H1 (cell line): ENCODE data around the gene PPEF2. TPM values are rescaled to one million over a fixed set of nuclear protein-coding genes. Genes with fewer than 3 reads are reported as not detected.

Experiments
- CTCF ChIA-PET: fragments of 300-600 bp; sonication (Branson Sonifier 250); formaldehyde crosslinking; loops from one replicate; lab custom pipeline; 2021; ENCODE audit not compliant: partially characterized antibody; lab: Charles Lee
- POLR2A ChIA-PET: fragments of 300-600 bp; sonication (Branson Sonifier 250); formaldehyde crosslinking; loops from one replicate; lab custom pipeline; 2021; ENCODE audit warnings: inconsistent platforms; ENCODE audit not compliant: partially characterized antibody; lab: Charles Lee
- DNase-seq, 2 experiments: peaks; one replicate each; pipeline versions ENCODE4 v3.0.0 to v3.0.0-alpha.2; 2010 to 2022; ENCODE audit warnings: low spot score in 2 of 2, low read depth in 1 of 2, mixed read lengths in 1 of 2
- FAIRE-seq: peaks from 2 replicates; lab custom pipeline; 2011; peaks lifted over from hg19 to GRCh38; lab: Jason Lieb, UNC
- H2AFZ ChIP-seq: 2 replicates; pipeline ENCODE4 v1.8.1; 2012; ENCODE audit warnings: low read length, inconsistent platforms
- H2AK5ac ChIP-seq: 2 replicates; pipeline ENCODE4 v1.6.1; 2013; ENCODE audit warnings: low read depth, low read length
- H2BK120ac ChIP-seq: replicated peaks from 2 replicates; pipeline ENCODE3; 2013; ENCODE audit warnings: low read depth, low read length, inconsistent platforms
- H2BK12ac ChIP-seq: 2 replicates; pipeline ENCODE4 v1.6.1; 2013; ENCODE audit warnings: low read depth, low read length
- H2BK15ac ChIP-seq: 2 replicates; pipeline ENCODE4 v1.6.1; 2013; ENCODE audit warnings: low read length
- H2BK20ac ChIP-seq: 2 replicates; pipeline ENCODE4 v1.6.1; 2013; ENCODE audit warnings: low read length
- H2BK5ac ChIP-seq: 2 replicates; pipeline ENCODE4 v1.6.1; 2013; ENCODE audit warnings: low read depth, low read length
- H3K14ac ChIP-seq: 2 replicates; pipeline ENCODE4 v1.6.1; 2013; ENCODE audit warnings: inconsistent platforms; ENCODE audit not compliant: insufficient read length
- H3K18ac ChIP-seq: 2 replicates; pipeline ENCODE4 v1.6.1; 2013; ENCODE audit warnings: low read length; ENCODE audit errors: extremely low read depth
- H3K23ac ChIP-seq: 2 replicates; pipeline ENCODE4 v1.6.1; 2013; ENCODE audit warnings: inconsistent platforms; ENCODE audit not compliant: insufficient read length
- H3K23me2 ChIP-seq: 2 replicates; pipeline ENCODE4 v1.6.1; 2013; ENCODE audit warnings: low read depth, low read length
- H3K27ac ChIP-seq: 2 replicates; pipeline ENCODE4 v1.6.1; 2011; ENCODE audit warnings: low read depth, low read length, inconsistent platforms
- H3K27me3 ChIP-seq, 4 experiments: replicated peaks in 1 of 4; 1 replicate in 1 of 4; 2 replicates in 3 of 4; pipeline versions ENCODE4 v1.6.1 to v1.8.1; 2011 to 2013; ENCODE audit warnings: low read length in 3 of 4, mild to moderate bottlenecking in 3 of 4, inconsistent platforms in 2 of 4, mixed read lengths in 2 of 4, moderate library complexity in 1 of 4; ENCODE audit not compliant: control insufficient read depth in 3 of 4, insufficient read depth in 3 of 4; ENCODE audit errors: extremely low read depth in 1 of 4
- H3K36me3 ChIP-seq, 4 experiments: 2 replicates each; pipeline versions ENCODE4 v1.6.1 to v1.8.1; 2011 to 2013; ENCODE audit warnings: mild to moderate bottlenecking in 4 of 4, low read length in 3 of 4, moderate library complexity in 2 of 4, control low read depth in 1 of 4, inconsistent platforms in 1 of 4; ENCODE audit not compliant: insufficient read depth in 4 of 4, control insufficient read depth in 2 of 4
- H3K4ac ChIP-seq: replicated peaks from 2 replicates; pipeline ENCODE3; 2013; ENCODE audit warnings: low read length, low read depth, mixed read lengths, inconsistent platforms; ENCODE audit not compliant: insufficient read length
- H3K4me1 ChIP-seq, 4 experiments: replicated peaks in 1 of 4; 1 replicate in 1 of 4; 2 replicates in 3 of 4; pipeline versions ENCODE4 v1.6.1 to v1.8.1; 2011 to 2013; ENCODE audit warnings: low read length in 3 of 4, inconsistent platforms in 2 of 4, mixed read lengths in 1 of 4; ENCODE audit not compliant: insufficient read depth in 4 of 4, control insufficient read depth in 3 of 4
- H3K4me2 ChIP-seq, 2 experiments: 2 replicates each; pipeline versions ENCODE4 v1.6.1 to v1.8.1; 2011 to 2013; ENCODE audit warnings: low read depth in 2 of 2, low read length in 2 of 2, control low read depth in 1 of 2, inconsistent platforms in 1 of 2, mild to moderate bottlenecking in 1 of 2; ENCODE audit not compliant: insufficient read depth in 1 of 2
- H3K4me3 ChIP-seq, 4 experiments: fragments of 200-600, 300-600 bp in 1 of 4; sonication (generic), shearing (Covaris generic), sonication (Bioruptor Twin) in 1 of 4; 2 replicates each; pipeline versions ENCODE4 v1.5.1 to v1.8.1; 2011 to 2016; ENCODE audit warnings: low read length in 4 of 4, low read depth in 3 of 4, control low read depth in 2 of 4, inconsistent platforms in 2 of 4, mild to moderate bottlenecking in 2 of 4, mixed read lengths in 1 of 4, moderate library complexity in 1 of 4; ENCODE audit not compliant: insufficient read depth in 2 of 4; ENCODE audit errors: extremely low read depth in 1 of 4
- H3K56ac ChIP-seq: replicated peaks from 2 replicates; pipeline ENCODE3; 2013; ENCODE audit warnings: low read depth, mild to moderate bottlenecking, mixed read lengths, low read length, inconsistent platforms; ENCODE audit not compliant: insufficient read length
- H3K79me1 ChIP-seq: 2 replicates; pipeline ENCODE4 v1.6.1; 2013; ENCODE audit warnings: low read depth, low read length, control low read depth
- H3K79me2 ChIP-seq, 2 experiments: 2 replicates each; pipeline versions ENCODE4 v1.6.1 to v1.8.1; 2012 to 2013; ENCODE audit warnings: low read length in 2 of 2, mild to moderate bottlenecking in 2 of 2, inconsistent platforms in 1 of 2; ENCODE audit not compliant: insufficient read depth in 2 of 2, control insufficient read depth in 1 of 2
- H3K9ac ChIP-seq, 4 experiments: replicated peaks in 1 of 4; 1 replicate in 1 of 4; 2 replicates in 3 of 4; pipeline versions ENCODE4 v1.6.1 to v1.8.1; 2011 to 2013; ENCODE audit warnings: low read depth in 3 of 4, low read length in 3 of 4, control low read depth in 2 of 4, mild to moderate bottlenecking in 2 of 4, moderate library complexity in 2 of 4, inconsistent platforms in 1 of 4; ENCODE audit errors: extremely low read depth in 1 of 4
- H3K9me3 ChIP-seq, 2 experiments: 2 replicates each; pipeline versions ENCODE4 v1.6.1 to v1.8.1; 2012 to 2013; ENCODE audit warnings: mild to moderate bottlenecking in 2 of 2, moderate library complexity in 2 of 2, control low read depth in 1 of 2, inconsistent platforms in 1 of 2, low read depth in 1 of 2, low read length in 1 of 2, mixed read lengths in 1 of 2; ENCODE audit not compliant: insufficient read depth in 2 of 2
- H4K20me1 ChIP-seq, 2 experiments: replicated peaks in 1 of 2; 2 replicates each; pipeline versions ENCODE3 to v1.8.1; 2011 to 2013; ENCODE audit warnings: inconsistent platforms in 2 of 2, low read length in 2 of 2, mild to moderate bottlenecking in 1 of 2; ENCODE audit not compliant: insufficient read depth in 2 of 2, control insufficient read depth in 1 of 2
- H4K5ac ChIP-seq: 2 replicates; pipeline ENCODE4 v1.6.1; 2013; ENCODE audit warnings: low read length, low read depth, mixed read lengths, inconsistent platforms; ENCODE audit not compliant: insufficient read length
- H4K8ac ChIP-seq: 2 replicates; pipeline ENCODE4 v1.8.0; 2013; ENCODE audit warnings: mild to moderate bottlenecking, moderate library complexity, low read length, inconsistent platforms; ENCODE audit not compliant: insufficient read depth; ENCODE audit errors: extremely low read depth
- H4K91ac ChIP-seq: replicated peaks from 2 replicates; pipeline ENCODE3; 2013; ENCODE audit warnings: low read length, mixed read lengths, inconsistent platforms; ENCODE audit not compliant: insufficient read length
- ATF2 ChIP-seq: IDR thresholded peaks from 2 replicates; pipeline ENCODE4 v1.6.1; 2012; ENCODE audit warnings: low read length, inconsistent platforms
- GABPA ChIP-seq: IDR thresholded peaks from 2 replicates; pipeline ENCODE4 v1.6.1; 2011; ENCODE audit warnings: mild to moderate bottlenecking, low read length, moderate library complexity, borderline replicate concordance; ENCODE audit not compliant: insufficient read depth
- HDAC2 ChIP-seq, 2 experiments: fragments of 300-600 bp in 1 of 2; sonication (generic) in 1 of 2; IDR thresholded peaks; 2 replicates each; pipeline ENCODE4 v1.6.1; 2011 to 2012; ENCODE audit warnings: low read depth in 2 of 2, low read length in 2 of 2, mild to moderate bottlenecking in 2 of 2, moderate library complexity in 2 of 2, borderline replicate concordance in 1 of 2, inconsistent platforms in 1 of 2
- MAX ChIP-seq: IDR thresholded peaks from 2 replicates; pipeline ENCODE4 v1.6.1; 2012; ENCODE audit warnings: inconsistent platforms
- NANOG ChIP-seq: IDR thresholded peaks from 2 replicates; pipeline ENCODE4 v1.6.1; 2011; ENCODE audit warnings: low read length, low read depth, mild to moderate bottlenecking, inconsistent platforms; ENCODE audit not compliant: insufficient read depth, poor library complexity, severe bottlenecking
- POLR2A ChIP-seq, 2 experiments: IDR thresholded peaks; 1 replicate in 1 of 2; 2 replicates in 1 of 2; pipeline ENCODE4 v1.6.1; 2011; ENCODE audit warnings: low read depth in 2 of 2, low read length in 2 of 2, mild to moderate bottlenecking in 2 of 2; ENCODE audit errors: control extremely low read depth in 1 of 2
- RNF2 ChIP-seq: fragments of 200-900, 300-1000 bp; sonication (generic); IDR thresholded peaks from 2 replicates; pipeline ENCODE4 v1.7.1; 2016; ENCODE audit warnings: borderline replicate concordance, low read depth, mild to moderate bottlenecking, antibody characterized with exemption, low read length; ENCODE audit not compliant: poor library complexity, severe bottlenecking; ENCODE audit errors: missing control alignments
- SP4 ChIP-seq: IDR thresholded peaks from 2 replicates; pipeline ENCODE4 v1.6.1; 2012; ENCODE audit warnings: low read length, inconsistent platforms
- TCF12 ChIP-seq: IDR thresholded peaks from 2 replicates; pipeline ENCODE4 v1.6.1; 2011; ENCODE audit warnings: low read depth, mild to moderate bottlenecking, low read length
- ZNF274 ChIP-seq: IDR thresholded peaks from 2 replicates; pipeline ENCODE4 v1.7.0; 2012; ENCODE audit warnings: low read length, borderline replicate concordance; ENCODE audit errors: extremely low read depth
- WGBS, 2 experiments: shearing (Covaris generic) in 1 of 2; methylation state at CpG; one replicate each; pipeline versions ENCODE4 v1.1.6 to v1.1.7; 2013 to 2015; ENCODE audit warnings: low lambda C conversion rate in 2 of 2, mixed read lengths in 2 of 2, inconsistent platforms in 1 of 2, low coverage in 1 of 2, missing lambda C conversion rate in 1 of 2; ENCODE audit not compliant: insufficient replicate concordance in 2 of 2, insufficient coverage in 1 of 2, insufficient read length in 1 of 2; ENCODE audit errors: extremely low coverage in 1 of 2, missing lambda C conversion rate in 1 of 2; 5-methylcytosine and 5-hydroxymethylcytosine counted together
- polyA plus RNA-seq, 7 experiments: library from polyadenylated mRNA; depleted of rRNA in 3 of 7; stranded (reverse) in 5 of 7; unstranded in 2 of 7; fragments of >200 nt in 5 of 7; fragments of 200-250 nt in 2 of 7; gene quantifications; 1 replicate in 5 of 7; 2 replicates in 1 of 7; 4 replicates in 1 of 7; pipeline versions ENCODE4 v1.2.1 to v1.2.3, GENCODE V29; 2011 to 2013; ENCODE audit warnings: missing spikeins in 2 of 7, mixed read lengths in 2 of 7
- total RNA-seq: library from RNA; stranded (reverse); fragmentation: NEBNext Ultra II Directional; extraction: Animal tissue kit (Norgen Biotek cat#: 25700); gene quantifications from 2 replicates; pipeline ENCODE4 v1.2.1, GENCODE V29; 2021

The PPEF2 gene
- total and polyA plus RNA-seq, 2 of the 8 experiments (the other 6 are each of a cell fraction or from before 2014, with no cell fraction given): not detected

- Histone ChIP-seq H3K9ac (no peak overlapping the region), H4K5ac (no peak overlapping the region), H3K9me3 (no peaks in the 10 kb centered on the region), H4K91ac (no peak overlapping the region), H3K23ac (no peak overlapping the region), H3K4me3 (no peak overlapping the region), H4K20me1 (peaks cover 0 to 2% of the 10 kb centered on the region in 2 experiments), H3K14ac (no peak overlapping the region), H3K27me3 (no peaks in the 10 kb centered on the region), H3K79me1 (no peaks in the 10 kb centered on the region), H2BK20ac (no peak overlapping the region), H2BK5ac (no peak overlapping the region), H2BK120ac (no peak overlapping the region), H3K56ac (no peak overlapping the region), H3K23me2 (no peaks in the 10 kb centered on the region), H2BK12ac (no peak overlapping the region), H3K27ac (no peak overlapping the region), H3K18ac (no peak overlapping the region), H3K4me2 (no peak overlapping the region), H3K4me1 (no peaks in the 10 kb centered on the region), H2AFZ (no peak overlapping the region), H3K79me2 (no peaks in the 10 kb centered on the region), H2BK15ac (no peak overlapping the region), H2AK5ac (no peak overlapping the region), H3K4ac (no peak overlapping the region), H4K8ac (no peak overlapping the region), H3K36me3 (peaks cover 11 to 80% (median 44%) of the 10 kb centered on the region in 4 experiments)
- CTCF ChIA-PET: interaction anchor here (0.6 to 3.4 kb wide), 3 partner anchors 34 to 114 kb away, joined by 7 to 11 read pairs (median 7); no protein-coding TSS in a partner anchor
- POLR2A ChIA-PET: interaction anchor here (1.4 kb wide), 1 partner anchor 10 kb away, joined by 4 read pairs; the partner anchor contains the start of gene NAAA
- no peak for DNase-seq
- WGBS, 2 experiments: 83% methylated on average over 3 of the region's 3 CpGs; no CpG with 5 or more reads in 1 of the 2 experiments
- no peak for FAIRE-seq
- TF ChIP-seq POLR2A (IDR thresholded peaks at IDR 0.05; ENCODE audit: control extremely low read depth in 1 of 2, low read depth in 2 of 2, low read length in 2 of 2) (no peak), RNF2 (no peak), ATF2 (no peak), SP4 (no peak), GABPA (no peak), HDAC2 (IDR thresholded peaks at IDR 0.05; ENCODE audit: borderline replicate concordance in 1 of 2, low read depth in 2 of 2, low read length in 2 of 2) (no peak), ZNF274 (no peak), MAX (no peak), TCF12 (no peak), NANOG (no peak)
These were observed 48.1 kb upstream of the PPEF2 start for GRCh38 chr4:75950213-75950815.
